CD4-positive, alpha-beta T cell (primary cell): ENCODE measurements around the gene MAST2. TPM values are rescaled to one million over a fixed set of nuclear protein-coding genes. Genes with fewer than 3 reads are reported as not detected.
"Not testable (repeated sequence)": the region's sequence is repeated elsewhere in the genome, so short reads cannot be mapped to it uniquely, and the experiment has no call there.

ENCODE experiments used
- ATAC-seq: fragments of 200-7000 bp; cut with Tn5 transposase; one replicate; pipeline ENCODE4 v1.10.0; 2022; ENCODE audit warnings: mild to moderate bottlenecking; ENCODE audit not compliant: poor library complexity
- CTCF ChIA-PET: fragments of 350-600 bp; sonication (Branson Sonifier 250); formaldehyde crosslinking; loops from one replicate; lab custom pipeline; 2021; ENCODE audit warnings: antibody characterized with exemption, inconsistent platforms; lab: Charles Lee
- POLR2A ChIA-PET: fragments of 350-600 bp; sonication (Branson Sonifier 250); formaldehyde crosslinking; loops from one replicate; lab custom pipeline; 2021; ENCODE audit warnings: antibody characterized with exemption, inconsistent platforms; lab: Charles Lee
- DNase-seq, 14 experiments: peaks; one replicate each; pipeline ENCODE4 v3.0.0-alpha.2; 2013 to 2020; ENCODE audit warnings: mixed read lengths in 2 of 14
- H3K27ac ChIP-seq, 2 donors: one replicate each; pipeline versions ENCODE4 v1.5.1 to v1.7.0; 2013; ENCODE audit warnings: low read length in 2 of 2, low read depth in 1 of 2, mild to moderate bottlenecking in 1 of 2
- H3K27me3 ChIP-seq, 2 experiments: 1 replicate in 1 of 2; 2 replicates in 1 of 2; pipeline versions ENCODE4 v1.6.1 to v1.7.0; 2013; ENCODE audit warnings: low read length in 2 of 2, control low read depth in 1 of 2, mild to moderate bottlenecking in 1 of 2, moderate library complexity in 1 of 2; ENCODE audit not compliant: insufficient read depth in 2 of 2, control insufficient read depth in 1 of 2
- H3K36me3 ChIP-seq: one replicate; pipeline ENCODE4 v1.6.1; 2013; ENCODE audit warnings: low read length, control low read depth; ENCODE audit not compliant: insufficient read depth
- H3K4me1 ChIP-seq: one replicate; pipeline ENCODE4 v1.6.1; 2013; ENCODE audit warnings: low read length, control low read depth; ENCODE audit not compliant: insufficient read depth
- H3K4me3 ChIP-seq: one replicate; pipeline ENCODE4 v1.5.1; 2013; ENCODE audit warnings: mild to moderate bottlenecking, low read length, moderate library complexity
- H3K9me3 ChIP-seq, 2 experiments: 1 replicate in 1 of 2; 2 replicates in 1 of 2; pipeline versions ENCODE4 v1.6.1 to v1.7.0; 2013; ENCODE audit warnings: low read length in 2 of 2, mild to moderate bottlenecking in 2 of 2, control low read depth in 1 of 2, moderate library complexity in 1 of 2; ENCODE audit not compliant: control insufficient read depth in 1 of 2, insufficient read depth in 1 of 2
- H3K27ac Mint-ChIP-seq: one replicate; pipeline ENCODE4 v1.8.0; 2020; ENCODE audit warnings: mixed read lengths
- H3K27me3 Mint-ChIP-seq: one replicate; pipeline ENCODE4 v1.8.0; 2021; ENCODE audit warnings: mixed read lengths
- H3K36me3 Mint-ChIP-seq: one replicate; pipeline ENCODE4 v1.8.0; 2021; ENCODE audit warnings: low read depth, mixed read lengths
- H3K4me1 Mint-ChIP-seq: one replicate; pipeline ENCODE4 v1.8.0; 2021; ENCODE audit warnings: low read depth, mixed read lengths
- H3K4me3 Mint-ChIP-seq: one replicate; pipeline ENCODE4 v1.8.0; 2020; ENCODE audit warnings: mild to moderate bottlenecking, mixed read lengths
- H3K9me3 Mint-ChIP-seq: one replicate; pipeline ENCODE4 v1.8.0; 2020; ENCODE audit warnings: mixed read lengths
- CTCF ChIP-seq: fragments of 200-600 bp; IDR thresholded peaks from one replicate; pipeline ENCODE4 v1.8.0; 2022; ENCODE audit warnings: antibody characterized with exemption, mild to moderate bottlenecking
- intact Hi-C, 2 experiments: fragments of 100-400 bp; cut with DNase I in 1 of 2; cut with micrococcal nuclease in 1 of 2; formaldehyde crosslinking; loops; one replicate each; pipeline versions ENCODE4 v1.15.1 to v1.9.0; 2023 to 2025; cut with DNase I, micrococcal nuclease
- total RNA-seq, 174 experiments: library from RNA in 2 of 174; stranded (reverse) in 2 of 174; gene quantifications; one replicate each; pipeline ENCODE4 v1.2.3 and lab custom pipeline; 2021 to 2026

MAST2 gene
- total RNA-seq, 2 experiments from 2014 or later = 5.7 to 6.5 TPM

- intact Hi-C loops = no loop called here
- H3K27ac ChIP-seq = no peak overlapping the region
Observed at GRCh38 chr1:45928486-45929205, 125.2 kb downstream of the MAST2 start.

GRCh38 chr1:45929257-45929687 is 125.9 kb downstream of the MAST2 start:
- no peak for TF ChIP-seq CTCF
- no peak for ATAC-seq
- Mint-ChIP-seq H3K36me3 (no peaks in the 10 kb centered on the region), H3K9me3 (no peaks in the 10 kb centered on the region), H3K27me3 (no peaks in the 10 kb centered on the region), H3K4me3 (no peak overlapping the region), H3K27ac (no peak overlapping the region), H3K4me1 (peaks cover 10% of the 10 kb centered on the region)
- Histone ChIP-seq H3K36me3 (no peaks in the 10 kb centered on the region), H3K27ac (no peak overlapping the region), H3K9me3 (no peaks in the 10 kb centered on the region), H3K27me3 (no peaks in the 10 kb centered on the region), H3K4me3 (no peak overlapping the region), H3K4me1 (no peaks in the 10 kb centered on the region)
- DNase-seq = no peak
- ChIA-PET CTCF (no interaction called here), POLR2A (no interaction called here)
- intact Hi-C loops = no loop called here

More at GRCh38 chr1:45928486-45929205, 125.2 kb downstream of the MAST2 start:
- H3K9me3 ChIP-seq = no peaks in the 10 kb centered on the region
- Mint-ChIP-seq H3K9me3 (no peaks in the 10 kb centered on the region), H3K36me3 (no peaks in the 10 kb centered on the region), H3K27me3 (no peaks in the 10 kb centered on the region), H3K27ac (no peak overlapping the region), H3K4me1 (peaks cover 10% of the 10 kb centered on the region), H3K4me3 (no peak overlapping the region)
- no peak overlapping the region for H3K4me3 ChIP-seq
- ChIA-PET POLR2A (no interaction called here), CTCF (no interaction called here)
- no peak for ATAC-seq
- H3K27me3 ChIP-seq = no peaks in the 10 kb centered on the region
- no peak for TF ChIP-seq CTCF
- no peak for DNase-seq
- no peaks in the 10 kb centered on the region for H3K4me1 ChIP-seq
- no peaks in the 10 kb centered on the region for H3K36me3 ChIP-seq

GRCh38 chr1:45930258-45931150 is 127.1 kb downstream of the MAST2 start:
- intact Hi-C loops = no loop called here
- DNase-seq = no peak
- CTCF ChIA-PET = no interaction called here
- TF ChIP-seq CTCF = no peak
- H3K36me3 ChIP-seq = no peaks in the 10 kb centered on the region
- H3K4me3 ChIP-seq = no peak overlapping the region
- H3K4me1 ChIP-seq = no peaks in the 10 kb centered on the region
- H3K4me1 Mint-ChIP-seq = peaks cover 10% of the 10 kb centered on the region
- H3K4me3 Mint-ChIP-seq = no peak overlapping the region
- no peak overlapping the region for H3K27ac Mint-ChIP-seq
- no peak for ATAC-seq
- no peaks in the 10 kb centered on the region for H3K36me3 Mint-ChIP-seq
- no peak overlapping the region for H3K27ac ChIP-seq
- POLR2A ChIA-PET = no interaction called here
- no peaks in the 10 kb centered on the region for H3K9me3 Mint-ChIP-seq
- no peaks in the 10 kb centered on the region for H3K27me3 Mint-ChIP-seq
- no peaks in the 10 kb centered on the region for H3K27me3 ChIP-seq
- H3K9me3 ChIP-seq = no peaks in the 10 kb centered on the region

GRCh38 chr1:45932205-45932604 is 128.8 kb downstream of the MAST2 start:
- H3K4me3 Mint-ChIP-seq, H3K36me3 Mint-ChIP-seq, H3K27me3 Mint-ChIP-seq, DNase-seq, H3K36me3 ChIP-seq, ATAC-seq, intact Hi-C loops, H3K9me3 Mint-ChIP-seq, H3K27ac ChIP-seq, H3K4me1 ChIP-seq, CTCF ChIA-PET, H3K9me3 ChIP-seq, H3K4me3 ChIP-seq, POLR2A ChIA-PET, H3K27ac Mint-ChIP-seq, H3K27me3 ChIP-seq: not testable (repeated sequence)
- peaks cover 10% of the 10 kb centered on the region for H3K4me1 Mint-ChIP-seq
